Stimulated activated naive CD4-positive, alpha-beta T cell (primary cell): ENCODE results near the gene SRGAP1.
"Not testable (repeated sequence)": the region's sequence is repeated elsewhere in the genome, so short reads cannot be mapped to it uniquely, and the experiment has no call there.

Experiments
- DNase-seq, 6 experiments: peaks; one replicate each; lab custom pipeline; 2025; lab: John Stamatoyannopoulos, UW

Gene SRGAP1

DNA sequence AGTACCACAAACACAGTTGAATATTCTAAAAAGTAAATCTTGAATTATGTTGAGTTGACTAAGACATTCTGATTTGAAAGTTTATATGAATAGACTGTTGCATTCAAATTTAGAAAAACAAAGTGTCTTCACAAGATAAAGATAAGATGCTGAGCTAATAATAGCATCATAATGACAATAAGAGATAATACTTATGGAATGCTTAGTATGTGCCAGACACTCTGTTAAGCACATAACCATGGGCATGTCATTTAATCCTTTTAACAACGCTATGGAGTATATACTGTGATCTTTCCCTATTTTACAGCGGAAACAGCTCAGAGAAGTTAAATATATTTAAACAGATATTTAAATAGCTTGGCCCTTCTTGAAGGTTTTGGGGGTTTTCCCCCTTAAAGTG lies 163.4 kb downstream of the SRGAP1 start:
- no peak for DNase-seq

DNA sequence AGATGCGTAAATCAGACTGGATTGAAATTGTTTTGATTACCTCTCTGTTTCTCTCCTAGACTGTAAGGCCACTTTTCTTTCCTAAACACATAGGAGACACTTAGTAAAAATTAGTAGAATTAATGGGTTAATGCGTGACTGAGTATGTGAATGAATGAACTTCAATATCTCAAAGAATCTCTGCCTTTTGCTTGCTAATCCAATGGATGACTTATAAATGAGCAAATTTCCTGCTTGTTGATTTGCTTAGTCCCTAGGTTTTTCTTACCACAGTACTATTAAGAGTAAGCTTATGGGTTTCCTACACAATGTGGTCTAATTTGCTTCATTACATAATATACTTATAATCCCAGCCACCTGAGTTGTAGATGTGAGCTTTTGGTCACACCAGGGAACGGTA lies 164.1 kb downstream of the SRGAP1 start:
- DNase-seq = no peak

DNA sequence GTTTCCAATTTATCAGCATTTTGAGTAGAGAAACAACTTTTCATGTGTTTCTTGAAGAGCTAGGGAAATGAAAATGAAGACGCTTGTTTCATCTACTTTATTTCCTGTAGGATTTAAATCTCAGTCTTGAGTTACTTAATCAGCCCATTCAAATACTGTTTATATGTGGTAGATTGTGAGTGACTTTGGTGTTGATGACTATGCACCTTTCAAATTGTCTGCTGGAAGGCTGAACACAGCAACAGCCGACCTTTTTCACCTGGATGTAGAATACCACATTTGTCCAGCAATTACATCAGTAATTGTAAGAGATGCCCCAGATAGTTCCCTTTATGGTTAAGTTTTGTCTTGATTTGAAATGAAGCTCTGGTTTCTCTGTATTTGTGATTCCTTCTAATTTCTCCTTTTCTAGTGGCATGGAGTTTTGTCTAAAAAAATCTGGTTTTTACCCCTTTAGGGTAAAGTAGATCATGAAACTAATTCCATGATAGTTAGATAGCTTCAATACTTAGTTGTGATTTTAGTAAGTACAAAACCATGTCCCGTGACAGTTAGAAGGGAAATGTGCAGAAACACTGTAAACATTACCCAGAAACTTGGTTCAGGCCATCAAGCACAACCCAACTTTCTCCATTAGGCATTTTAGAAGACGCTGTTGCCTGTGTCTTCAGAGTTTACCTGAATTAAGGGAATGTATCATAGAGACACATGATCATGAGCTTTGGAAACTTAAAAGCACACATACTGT lies 165.0 kb downstream of the SRGAP1 start:
- DNase-seq = no peak

DNA sequence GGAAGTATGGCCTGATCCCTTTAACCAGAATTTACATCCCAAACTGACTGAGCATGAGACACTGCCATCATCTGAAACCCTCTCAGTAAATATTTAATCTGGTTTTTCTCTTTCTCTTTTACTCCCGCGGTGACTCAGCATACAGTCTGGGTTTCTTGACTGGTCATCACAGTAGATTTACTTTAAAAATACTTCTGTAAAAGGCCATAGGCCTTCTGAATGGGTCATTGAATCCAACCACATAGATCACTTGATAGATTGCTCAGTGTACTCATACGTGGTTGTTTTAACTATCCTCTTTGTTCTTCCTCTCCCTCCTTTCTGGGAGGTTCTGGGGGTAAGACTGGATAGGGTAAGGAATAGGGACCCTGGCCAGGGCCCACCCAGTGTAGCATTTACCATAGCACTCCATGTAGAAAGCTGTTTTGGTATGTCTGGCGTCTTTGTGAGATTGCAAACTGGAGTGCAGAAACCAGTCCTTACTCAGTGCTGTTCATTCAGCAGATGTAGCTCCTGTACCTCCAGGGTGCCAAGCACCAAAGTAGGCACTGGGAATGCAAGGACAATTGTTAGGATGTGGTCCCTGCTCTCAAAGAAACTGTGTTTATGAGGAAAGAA lies 165.7 kb downstream of the SRGAP1 start:
- DNase-seq = no peak

DNA sequence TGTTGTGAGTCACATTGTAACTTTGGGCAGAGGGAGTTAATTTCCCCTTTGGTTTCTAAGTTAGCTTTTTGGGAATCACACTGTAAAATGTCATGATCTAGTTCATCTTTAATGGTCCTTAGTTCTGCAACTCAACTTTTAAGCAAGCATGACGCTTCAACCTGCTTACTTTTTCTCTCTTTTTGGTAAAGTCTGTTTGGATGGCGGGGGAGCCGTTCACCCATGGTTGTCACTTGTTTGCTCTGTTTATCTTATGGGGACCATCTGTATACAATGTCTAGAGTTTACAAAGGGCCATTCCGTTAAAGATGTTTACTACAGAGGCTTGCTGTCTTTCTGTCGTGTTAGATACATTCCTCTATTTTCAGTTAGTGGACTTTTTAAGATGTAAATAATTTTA lies 172.0 kb downstream of the SRGAP1 start:
- no peak for DNase-seq

DNA sequence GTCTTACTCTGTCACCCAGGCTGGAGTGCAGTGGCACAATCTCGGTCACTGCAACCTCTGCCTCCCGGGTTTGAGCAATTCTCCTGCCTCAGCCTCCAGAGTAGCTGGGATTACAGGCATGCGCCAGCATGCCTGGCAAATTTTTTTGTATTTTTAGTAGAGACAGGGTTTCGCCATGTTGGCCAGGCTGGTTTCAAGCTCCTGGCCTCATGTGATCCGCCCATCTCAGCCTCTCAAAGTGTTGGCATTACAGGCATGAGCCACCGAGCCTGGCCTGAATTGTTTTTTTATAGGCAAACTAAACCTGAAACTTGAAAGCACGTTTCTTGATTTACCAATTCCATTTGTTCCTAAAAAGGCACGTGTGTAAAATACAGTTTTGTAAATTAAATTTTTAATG lies 173.6 kb downstream of the SRGAP1 start:
- DNase-seq = not testable (repeated sequence)

DNA sequence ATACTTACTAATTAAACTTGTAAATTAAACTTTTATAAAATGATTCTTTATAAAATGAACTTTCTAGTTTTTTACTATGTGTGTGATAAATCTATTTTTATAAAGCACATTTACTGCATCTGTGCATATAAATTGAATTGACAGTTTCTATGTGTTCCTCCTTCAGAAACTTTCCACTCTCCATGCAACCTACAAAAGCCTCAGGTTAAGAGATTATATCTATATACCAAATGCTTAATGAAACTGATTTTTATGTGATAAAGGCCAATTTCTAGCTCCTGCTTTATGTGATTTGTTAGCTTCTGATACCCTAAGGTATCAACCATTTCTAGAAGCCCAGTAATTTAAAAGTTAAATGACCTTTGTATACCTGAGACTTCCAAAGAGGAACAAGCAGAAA lies 174.0 kb downstream of the SRGAP1 start:
- no peak for DNase-seq

DNA sequence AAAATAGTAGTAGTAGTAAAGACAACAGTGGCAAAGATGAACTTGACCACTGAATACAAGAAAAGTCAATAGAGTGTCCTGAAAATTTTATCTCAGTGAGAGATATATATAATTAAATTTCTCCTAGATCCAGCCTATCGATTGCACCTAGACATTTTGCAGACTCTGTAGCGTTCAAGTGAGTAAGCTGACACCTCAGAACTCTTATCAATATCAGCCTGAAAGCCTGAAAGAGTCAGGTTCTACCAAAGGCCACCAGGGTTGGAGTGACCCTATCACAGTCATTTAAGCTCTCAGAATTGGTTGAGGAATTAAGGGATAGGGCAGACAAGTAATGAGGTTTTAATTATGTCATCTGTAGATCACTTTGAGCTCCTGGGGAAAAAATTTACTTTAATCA lies 174.6 kb downstream of the SRGAP1 start:
- DNase-seq = no peak

DNA sequence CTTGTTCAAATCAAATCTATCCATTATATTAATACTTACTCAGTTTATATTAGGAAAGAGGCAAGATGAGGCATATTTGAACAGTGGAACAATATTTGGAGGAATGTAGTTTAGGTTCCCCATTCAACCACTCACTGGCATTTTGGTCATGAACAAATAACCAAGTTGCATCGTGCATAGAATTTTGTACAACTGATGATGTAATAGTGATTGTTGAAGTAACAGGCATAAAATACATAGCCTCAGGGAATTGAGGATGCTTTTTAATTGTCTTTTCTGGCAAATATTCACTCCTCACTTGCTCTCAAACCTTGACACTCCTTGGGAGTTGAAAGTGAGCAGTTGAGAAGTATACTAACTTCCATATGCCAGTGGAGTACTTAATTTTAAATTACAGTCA lies 175.2 kb downstream of the SRGAP1 start:
- no peak for DNase-seq

DNA sequence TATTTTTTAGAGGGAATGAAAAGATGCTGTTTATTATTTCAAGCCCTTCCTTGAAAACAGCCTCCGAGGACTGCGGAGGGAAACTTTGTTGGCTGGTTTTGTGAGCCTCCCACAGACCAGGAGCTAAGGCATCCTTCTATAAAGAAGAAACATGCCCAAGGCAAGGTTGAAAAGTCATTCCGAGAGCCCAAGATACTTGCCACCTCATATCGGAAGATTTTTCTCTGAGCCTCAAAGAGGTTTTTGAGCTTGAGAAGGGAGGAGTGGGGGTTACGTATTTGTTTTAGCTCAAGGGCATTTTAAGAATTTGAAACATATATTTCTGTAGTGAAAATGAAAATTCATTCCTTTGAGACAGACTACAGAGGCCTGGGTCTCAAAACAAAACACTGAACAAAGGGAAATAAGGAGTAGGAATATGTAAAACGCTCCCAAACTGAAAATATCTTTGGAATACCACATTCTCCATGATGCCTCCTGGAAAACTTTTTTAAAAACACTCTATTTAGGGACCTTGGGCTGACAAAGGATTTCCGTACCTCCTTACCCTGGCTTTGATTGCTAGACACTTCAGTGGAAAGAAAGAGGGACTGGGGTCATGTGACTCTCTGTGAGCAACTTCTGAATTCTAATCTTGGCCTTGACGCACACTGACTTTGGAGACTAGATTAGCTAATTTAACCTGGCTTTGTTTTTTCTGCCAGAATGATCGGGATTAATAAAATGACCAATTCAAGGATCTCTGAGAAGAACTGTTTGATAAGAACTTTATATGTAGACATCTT lies 180.9 kb downstream of the SRGAP1 start:
- DNase-seq = no peak

DNA sequence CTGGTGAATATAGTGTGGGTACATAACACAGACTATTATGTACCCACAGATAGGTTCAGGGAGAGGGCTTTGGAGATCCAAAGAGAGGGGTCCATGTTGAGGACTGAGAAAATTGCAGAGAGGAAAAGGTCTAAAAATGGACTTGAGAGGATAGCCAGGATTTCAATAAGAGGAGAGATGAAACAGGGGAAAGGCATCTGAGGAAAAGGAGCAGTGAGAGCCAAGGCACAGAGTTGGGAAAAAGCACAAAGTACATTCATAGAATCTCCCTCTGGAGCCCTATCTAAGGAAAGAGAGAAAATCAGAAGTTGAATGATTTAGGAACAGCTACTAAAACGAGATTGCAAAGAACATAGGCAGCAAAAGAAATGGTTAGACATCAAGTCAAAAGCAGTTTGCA lies 182.8 kb downstream of the SRGAP1 start:
- no peak for DNase-seq

DNA sequence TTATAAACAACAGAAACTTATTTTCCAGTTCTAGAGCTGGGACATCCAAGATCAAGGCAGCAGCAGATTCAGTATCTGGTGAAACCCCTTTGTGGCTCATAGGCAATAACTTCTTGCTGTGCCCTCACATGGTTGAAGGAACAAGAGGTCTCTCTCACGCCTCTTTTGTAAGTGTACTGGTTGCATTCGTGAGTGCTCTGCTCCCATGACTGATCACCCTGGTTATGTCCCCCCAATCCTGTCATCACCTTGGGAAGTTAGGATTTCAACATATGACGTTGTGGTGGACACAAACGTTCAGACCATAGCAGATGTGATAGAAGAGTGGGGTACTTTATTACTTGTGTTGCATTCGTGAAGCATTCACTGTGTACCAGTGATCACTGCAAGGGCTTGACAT lies 184.0 kb downstream of the SRGAP1 start:
- no peak for DNase-seq

DNA sequence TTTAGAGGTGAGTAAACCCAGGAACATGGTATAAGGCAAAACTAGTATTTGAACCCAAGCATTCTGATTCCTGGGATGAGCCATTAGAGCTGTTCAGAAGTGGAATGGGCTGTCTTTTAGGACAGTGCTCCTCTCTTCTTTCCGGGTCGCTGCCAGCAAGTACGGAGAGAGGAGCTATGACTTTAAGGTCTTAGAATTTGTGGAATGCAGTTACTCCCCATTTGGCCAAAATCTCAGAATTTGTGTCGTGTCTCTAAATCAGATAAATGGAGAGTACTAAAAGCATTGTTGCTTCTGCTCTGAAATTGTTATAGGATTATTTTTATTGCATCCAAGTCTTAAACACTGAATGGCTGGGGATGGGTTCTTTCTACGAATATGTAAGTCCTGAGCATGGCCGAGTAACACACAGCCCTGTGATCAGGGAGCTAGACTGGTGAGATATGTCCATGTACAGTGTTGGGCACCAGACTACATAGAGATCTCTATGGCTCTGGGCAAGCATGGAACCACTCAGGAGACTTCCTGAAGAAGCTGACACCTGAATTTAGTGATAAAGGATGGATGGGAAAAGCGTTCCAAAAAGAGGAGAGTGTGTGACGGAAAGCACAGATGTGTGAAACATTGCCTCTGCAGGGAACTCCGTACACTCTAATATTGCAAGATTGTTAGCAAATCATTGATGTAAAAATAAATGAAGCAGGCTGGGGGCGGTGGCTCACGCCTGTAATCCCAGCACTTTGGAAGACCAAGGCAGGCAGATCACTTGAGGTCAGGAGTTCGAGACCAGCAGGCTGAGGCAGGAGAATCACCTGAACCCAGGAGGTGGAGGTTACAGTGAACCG lies 184.7 kb downstream of the SRGAP1 start:
- no peak for DNase-seq

DNA sequence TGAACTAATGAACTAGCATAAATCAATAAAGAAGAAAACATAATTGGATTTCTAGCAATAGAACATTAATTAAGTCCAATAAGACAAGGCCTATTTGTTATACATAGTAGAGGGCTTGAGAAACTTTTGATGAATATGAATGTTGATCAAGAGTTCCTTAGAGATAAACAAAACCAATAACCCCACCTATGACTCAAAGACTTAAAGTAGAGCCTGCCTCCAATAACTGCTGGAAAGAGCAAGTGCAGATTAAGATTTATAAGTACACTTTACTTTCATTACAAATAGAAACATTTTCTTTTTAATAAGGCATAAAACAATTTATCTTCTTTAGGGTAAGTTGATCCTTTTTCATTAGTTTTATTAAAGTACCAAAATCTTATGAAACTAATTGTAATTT lies 185.7 kb downstream of the SRGAP1 start:
- DNase-seq = no peak

DNA sequence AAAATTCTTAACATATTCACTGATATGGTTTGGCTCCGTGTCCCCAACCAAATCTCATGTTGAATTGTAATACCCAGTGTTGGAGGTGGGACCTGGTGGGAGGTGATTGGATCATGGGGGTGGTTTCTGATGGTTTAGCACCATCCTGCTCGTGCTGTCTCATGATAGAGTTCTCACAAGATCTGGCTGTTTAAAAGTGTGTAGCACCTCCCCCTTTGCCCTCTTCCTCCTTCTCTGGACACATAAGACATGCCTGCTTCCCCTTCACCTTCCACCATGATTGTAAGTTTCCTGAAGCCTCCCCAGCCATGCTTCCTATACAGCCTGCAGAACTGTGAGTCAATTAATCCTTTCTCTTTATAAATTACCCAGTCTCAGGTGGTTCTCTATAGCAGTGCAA lies 189.6 kb downstream of the SRGAP1 start:
- not testable (repeated sequence) for DNase-seq

DNA sequence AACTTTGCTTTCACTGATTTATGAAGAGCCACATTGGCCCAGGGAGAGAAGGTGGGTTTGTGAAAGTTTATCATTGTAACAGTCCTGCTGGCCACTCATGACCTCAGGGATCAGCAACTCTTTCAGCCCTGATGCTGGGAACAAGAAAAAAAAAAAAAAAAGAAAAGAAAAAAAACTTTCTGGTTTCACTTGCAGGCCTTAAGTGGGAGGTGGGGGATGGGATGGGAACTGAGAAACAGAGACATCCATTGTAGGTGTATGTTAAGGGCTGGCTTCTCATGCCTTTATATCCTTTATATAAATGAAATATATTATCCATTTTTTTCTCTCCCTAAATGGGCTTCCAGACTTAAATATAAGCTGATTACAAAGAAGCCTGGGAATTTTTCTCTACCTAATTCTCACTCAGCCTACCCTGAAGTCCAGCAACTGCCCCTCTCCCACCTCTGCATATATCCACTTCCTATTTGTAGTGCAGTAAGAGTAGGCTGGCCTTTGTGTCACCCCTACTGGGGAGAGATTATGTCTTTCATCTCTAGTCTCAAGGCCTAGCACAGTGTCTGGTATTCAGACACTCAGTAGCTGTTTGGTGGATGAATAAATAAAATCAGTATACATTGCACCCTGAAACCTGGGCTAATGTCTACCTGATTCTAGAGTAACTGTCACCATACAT lies 190.5 kb downstream of the SRGAP1 start:
- DNase-seq = no peak

DNA sequence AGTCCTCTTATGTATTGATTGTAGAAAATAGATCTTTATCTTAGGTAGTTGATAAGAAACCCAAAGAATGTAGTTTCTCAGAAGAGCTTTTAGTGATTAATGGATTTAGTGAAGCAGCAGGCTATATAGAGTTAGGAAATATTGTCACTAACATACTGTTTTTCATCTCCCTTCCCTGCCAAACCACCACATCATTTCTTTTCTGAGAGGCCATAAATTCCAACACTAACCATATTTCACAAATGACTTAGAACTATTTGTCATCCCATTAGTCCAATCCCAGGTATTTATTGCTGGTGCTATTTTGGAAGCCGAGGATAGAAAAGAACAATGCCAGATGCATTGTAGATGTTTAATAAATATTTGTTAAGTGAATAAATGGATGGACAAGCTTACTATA lies 191.9 kb downstream of the SRGAP1 start:
- no peak for DNase-seq

DNA sequence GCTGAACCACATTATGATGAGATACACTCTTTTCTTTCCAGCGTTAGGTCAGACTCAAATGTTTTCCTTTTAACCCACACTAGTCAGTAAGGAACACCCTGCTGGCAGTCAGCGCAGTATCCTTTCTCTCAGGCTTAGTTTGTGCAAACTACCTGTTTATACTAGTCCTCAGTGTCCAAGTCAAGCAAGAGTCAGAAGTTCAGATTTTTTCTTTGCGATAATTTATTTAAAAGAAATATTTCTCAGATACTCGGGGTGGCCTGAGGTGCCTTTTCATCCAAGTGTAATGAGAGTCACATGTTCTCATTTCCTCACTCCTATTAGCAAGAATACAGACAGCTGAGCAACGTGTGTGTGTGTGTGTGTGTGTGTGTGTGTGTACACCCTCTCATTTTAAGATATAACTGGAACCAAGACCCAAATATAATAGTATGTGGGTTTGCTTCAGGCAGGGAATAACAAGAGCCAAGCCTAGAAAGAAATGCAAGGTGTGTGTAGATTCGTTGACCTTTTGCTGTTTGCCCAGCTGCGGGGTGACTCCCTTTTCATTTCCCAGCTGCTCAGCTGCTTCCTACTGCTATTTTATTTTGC lies 194.9 kb downstream of the SRGAP1 start:
- no peak for DNase-seq

DNA sequence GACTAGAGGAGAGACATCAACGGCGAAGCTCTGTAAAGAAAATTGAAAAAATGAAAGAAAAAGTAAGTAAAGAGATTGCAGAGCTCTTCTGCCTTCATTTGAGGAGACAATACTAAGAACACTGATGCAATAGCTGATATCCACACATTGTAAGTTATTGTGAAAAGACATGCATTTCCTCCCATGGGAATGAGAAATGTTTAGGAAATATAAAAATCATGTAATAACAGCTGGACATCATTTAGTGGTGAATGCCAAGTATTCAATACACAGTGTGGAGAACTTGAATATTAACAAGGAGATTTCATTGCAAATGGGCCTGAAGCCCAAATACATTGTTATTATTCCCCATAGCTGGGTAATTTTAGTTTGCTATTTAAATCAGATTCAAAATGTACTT lies 198.4 kb downstream of the SRGAP1 start:
- no peak for DNase-seq

DNA sequence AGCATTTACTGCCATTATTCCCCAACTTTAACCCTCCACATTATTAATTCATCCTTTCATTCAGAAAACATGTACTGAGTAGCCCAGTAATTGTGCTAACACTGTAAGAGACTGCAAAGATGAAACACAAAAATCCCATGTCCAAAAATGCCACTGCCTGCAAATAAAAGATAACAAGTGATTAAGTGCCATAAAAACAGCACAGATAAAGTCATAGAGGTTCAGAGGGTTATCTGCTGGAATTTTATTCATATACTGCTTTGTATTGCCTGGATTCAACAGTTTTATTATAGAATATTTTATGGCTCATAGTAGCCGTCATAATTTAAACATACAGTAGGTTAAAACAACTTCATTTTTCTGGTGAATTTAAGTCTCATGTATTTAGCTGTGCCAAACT lies 199.7 kb downstream of the SRGAP1 start:
- DNase-seq = no peak

DNA sequence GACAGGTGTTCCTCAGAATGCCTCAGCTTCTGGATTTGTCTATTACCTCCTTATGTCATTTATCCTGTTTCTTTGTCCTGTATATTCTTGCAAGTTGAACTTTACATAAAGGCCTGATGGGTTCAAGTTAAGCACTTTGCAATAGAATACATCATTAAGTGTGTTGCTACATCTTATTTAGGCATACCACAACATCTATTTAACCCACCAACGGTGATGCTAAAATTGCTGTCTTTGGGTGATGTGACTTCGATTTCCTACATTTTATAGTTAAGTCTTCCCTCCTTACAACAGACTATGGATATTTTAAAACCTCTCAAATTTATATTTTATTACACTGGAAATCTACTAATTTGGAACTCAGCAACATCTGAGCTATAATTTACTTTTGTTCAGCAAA lies 206.6 kb downstream of the SRGAP1 start:
- DNase-seq = no peak
